ENCODE results near the gene PPDPF.

- TF ChIP-seq CTCF (IDR thresholded peaks at IDR 0.05; ENCODE audit: extremely low read depth in 1 of 2, insufficient read depth in 1 of 2, low read depth in 1 of 2, low read length in 2 of 2) = no peak
- no peak for TF ChIP-seq JUN (IDR thresholded peaks at IDR 0.05; ENCODE audit: borderline replicate concordance, insufficient read depth, insufficient read length, low read depth)
- no peak for TF ChIP-seq FOS (IDR thresholded peaks at IDR 0.05; ENCODE audit: borderline replicate concordance, insufficient read depth, low read length)
- TF ChIP-seq EZH2 (IDR thresholded peaks at IDR 0.05; ENCODE audit: borderline replicate concordance, low read depth, low read length, severe bottlenecking) = no peak
- TF ChIP-seq POLR2AphosphoS5 (IDR thresholded peaks at IDR 0.05; ENCODE audit: insufficient read depth, low read depth, low read length) = no peak
- TF ChIP-seq MAX (IDR thresholded peaks at IDR 0.05; ENCODE audit: insufficient read depth, insufficient read length) = no peak
Observed at GRCh38 chr20:63497138-63497945, 23.2 kb upstream of the PPDPF start.
